Panc1 (cell line): ENCODE results near the gene NXPH1.

ENCODE experiments used
- CTCF ChIP-seq: fragments of 450-650 bp; IDR thresholded peaks from 2 replicates; pipeline ENCODE4 v1.5.1; 2017; ENCODE audit warnings: mild to moderate bottlenecking
- POLR2AphosphoS5 ChIP-seq: IDR thresholded peaks from 2 replicates; pipeline ENCODE4 v1.6.1; 2012; ENCODE audit warnings: mild to moderate bottlenecking, low read depth, low read length, moderate library complexity
- SIN3A ChIP-seq: IDR thresholded peaks from 2 replicates; pipeline ENCODE4 v1.6.1; 2012; ENCODE audit warnings: low read depth, mild to moderate bottlenecking, low read length, moderate library complexity, borderline replicate concordance; ENCODE audit not compliant: insufficient read depth
- TCF7L2 ChIP-seq: IDR thresholded peaks from 2 replicates; pipeline ENCODE4 v1.6.1; 2011; ENCODE audit warnings: mild to moderate bottlenecking, low read depth, low read length, inconsistent platforms
- TF ChIP-seq, protein P1 (sequence below), 2 experiments: IDR thresholded peaks; 2 replicates each; pipeline ENCODE4 v1.6.1; 2011 to 2012; ENCODE audit warnings: low read depth in 2 of 2, control low read depth in 1 of 2, low read length in 1 of 2, mild to moderate bottlenecking in 1 of 2, moderate library complexity in 1 of 2; ENCODE audit not compliant: insufficient read depth in 1 of 2

DNA sequence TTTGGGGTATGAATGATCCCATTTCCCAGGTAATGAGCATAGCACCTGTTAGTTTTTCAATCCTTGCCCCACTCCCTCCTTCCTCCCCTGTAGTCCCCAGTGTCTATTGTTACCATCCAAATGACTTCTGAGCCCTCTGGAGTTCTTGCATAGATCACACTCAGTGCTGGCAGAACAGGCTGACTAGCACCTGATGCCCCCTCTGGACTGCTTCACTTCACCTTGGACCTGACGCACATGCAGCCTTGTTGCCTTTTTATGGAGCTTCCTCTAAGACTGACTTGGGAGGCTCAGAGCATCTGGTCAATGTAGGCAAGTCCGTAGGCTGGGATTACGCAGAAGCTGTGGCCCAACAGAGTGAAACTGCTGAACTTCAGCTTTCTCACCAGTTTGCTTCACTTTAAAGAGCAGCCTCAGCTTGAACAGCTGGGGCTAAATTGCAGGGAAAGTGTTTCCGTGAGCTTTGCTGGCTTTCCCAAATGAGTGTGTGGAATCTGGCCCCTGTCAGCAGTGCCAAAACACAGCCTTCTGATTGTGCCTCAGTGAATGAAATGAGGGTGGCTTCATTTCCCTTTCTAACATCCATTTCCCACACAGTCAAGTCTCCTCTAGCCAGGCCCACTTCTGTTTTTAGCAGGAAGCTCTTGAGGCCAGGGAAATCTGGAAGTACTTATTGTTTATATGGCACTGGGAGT, 48.5 kb downstream of the NXPH1 start:
- TF ChIP-seq CTCF (no peak), TCF7L2 (no peak), POLR2AphosphoS5 (no peak), SIN3A (no peak)
- TF ChIP-seq, protein P1, sequence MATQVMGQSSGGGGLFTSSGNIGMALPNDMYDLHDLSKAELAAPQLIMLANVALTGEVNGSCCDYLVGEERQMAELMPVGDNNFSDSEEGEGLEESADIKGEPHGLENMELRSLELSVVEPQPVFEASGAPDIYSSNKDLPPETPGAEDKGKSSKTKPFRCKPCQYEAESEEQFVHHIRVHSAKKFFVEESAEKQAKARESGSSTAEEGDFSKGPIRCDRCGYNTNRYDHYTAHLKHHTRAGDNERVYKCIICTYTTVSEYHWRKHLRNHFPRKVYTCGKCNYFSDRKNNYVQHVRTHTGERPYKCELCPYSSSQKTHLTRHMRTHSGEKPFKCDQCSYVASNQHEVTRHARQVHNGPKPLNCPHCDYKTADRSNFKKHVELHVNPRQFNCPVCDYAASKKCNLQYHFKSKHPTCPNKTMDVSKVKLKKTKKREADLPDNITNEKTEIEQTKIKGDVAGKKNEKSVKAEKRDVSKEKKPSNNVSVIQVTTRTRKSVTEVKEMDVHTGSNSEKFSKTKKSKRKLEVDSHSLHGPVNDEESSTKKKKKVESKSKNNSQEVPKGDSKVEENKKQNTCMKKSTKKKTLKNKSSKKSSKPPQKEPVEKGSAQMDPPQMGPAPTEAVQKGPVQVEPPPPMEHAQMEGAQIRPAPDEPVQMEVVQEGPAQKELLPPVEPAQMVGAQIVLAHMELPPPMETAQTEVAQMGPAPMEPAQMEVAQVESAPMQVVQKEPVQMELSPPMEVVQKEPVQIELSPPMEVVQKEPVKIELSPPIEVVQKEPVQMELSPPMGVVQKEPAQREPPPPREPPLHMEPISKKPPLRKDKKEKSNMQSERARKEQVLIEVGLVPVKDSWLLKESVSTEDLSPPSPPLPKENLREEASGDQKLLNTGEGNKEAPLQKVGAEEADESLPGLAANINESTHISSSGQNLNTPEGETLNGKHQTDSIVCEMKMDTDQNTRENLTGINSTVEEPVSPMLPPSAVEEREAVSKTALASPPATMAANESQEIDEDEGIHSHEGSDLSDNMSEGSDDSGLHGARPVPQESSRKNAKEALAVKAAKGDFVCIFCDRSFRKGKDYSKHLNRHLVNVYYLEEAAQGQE (IDR thresholded peaks at IDR 0.05; ENCODE audit: insufficient read depth in 1 of 2, low read depth in 2 of 2, low read length in 1 of 2), result no peak
